ENCODE measurements around the gene ITGA7. TPM values are rescaled to one million over a fixed set of nuclear protein-coding genes. Genes with fewer than 3 reads are reported as not detected.

ITGA7 gene
- total and polyA plus RNA-seq, 2 of the 8 experiments (the other 6 are each of a cell fraction or from before 2014, with no cell fraction given), result 57.6 to 86.1 TPM

GRCh38 chr12:55742719-55743405, 35.2 kb upstream of the ITGA7 start, which contains the start of gene GDF11:
TSS of gene GDF11 (plus strand) at chr12:55743122. CDS start at chr12:55743317, 195 bp downstream.
- peak within 1 kb of the TSS; percentile 92 for H4K91ac ChIP-seq (replicated peaks; ENCODE audit: insufficient read length, low read length)
- H3K4me3 ChIP-seq (ENCODE audit: extremely low read depth in 1 of 4, insufficient read depth in 2 of 4, low read depth in 3 of 4, low read length in 4 of 4), result peak within 1 kb of the TSS; percentile 80 to 99 (median 92)
- 0 out of 2 replicates have a peak within 1 kb of the TSS, but pooled peaks have one; percentile 46 for H2BK15ac ChIP-seq (ENCODE audit: low read length)
- H3K27ac ChIP-seq (ENCODE audit: low read depth, low read length), result peak within 1 kb of the TSS; percentile 74; the same call in 1 of the 2 replicates
- 4% methylated on average over 3 of the region's 53 CpGs; no CpG with 5 or more reads in 1 of the 2 experiments for WGBS, 2 experiments (ENCODE audit: extremely low coverage in 1 of 2, insufficient coverage in 1 of 2, insufficient read length in 1 of 2, insufficient replicate concordance in 2 of 2, low coverage in 1 of 2, low lambda C conversion rate in 2 of 2, missing lambda C conversion rate in 1 of 2)
- ChIA-PET CTCF (ENCODE audit: partially characterized antibody) (interaction anchor here (0.6 to 11.1 kb wide), 15 partner anchors 8 to 1939 kb away, joined by 3 to 224 read pairs (median 4); partner anchors contain the start of genes ORMDL2 and SARNP), POLR2A (ENCODE audit: partially characterized antibody) (interaction anchor here (0.6 to 46.5 kb wide), 18 partner anchors 1 to 361 kb away, joined by 3 to 809 read pairs (median 6); partner anchors contain the start of genes CD63, DNAJC14, GDF11 and ITGA7)
- H2AFZ ChIP-seq (ENCODE audit: low read length), result no peak within 1 kb of the TSS
- no peak for FAIRE-seq
- H4K5ac ChIP-seq (ENCODE audit: insufficient read length, low read depth, low read length), result peak within 1 kb of the TSS; percentile 98
- H3K79me1 ChIP-seq (ENCODE audit: low read depth, low read length), result peaks cover 8% of the 10 kb centered on the region
- DNase-seq (ENCODE audit: low read depth in 1 of 2, low spot score in 2 of 2), result peak in 1 of 2 experiments; percentile 82
- H3K9ac ChIP-seq (replicated peaks in 1 of 4; ENCODE audit: extremely low read depth in 1 of 4, low read depth in 3 of 4, low read length in 3 of 4), result peak within 1 kb of the TSS; percentile 57 to 90 (median 72); a peak in 6 of 7 replicates
- H2BK12ac ChIP-seq (ENCODE audit: low read depth, low read length), result peak within 1 kb of the TSS; percentile 91; the same call in 1 of the 2 replicates
- H2BK120ac ChIP-seq (replicated peaks; ENCODE audit: low read depth, low read length), result no peak within 1 kb of the TSS
- no peak within 1 kb of the TSS; the same call in 1 of the 2 replicates for H4K8ac ChIP-seq (ENCODE audit: extremely low read depth, insufficient read depth, low read length)
- peaks cover 1 to 4% of the 10 kb centered on the region in 2 experiments for H4K20me1 ChIP-seq (replicated peaks in 1 of 2; ENCODE audit: control insufficient read depth in 1 of 2, insufficient read depth in 2 of 2, low read length in 2 of 2)
- 0 out of 2 replicates have a peak within 1 kb of the TSS, but pooled peaks have one; percentile 47 for H2AK5ac ChIP-seq (ENCODE audit: low read depth, low read length)
- H3K4me1 ChIP-seq (replicated peaks in 1 of 4; ENCODE audit: control insufficient read depth in 3 of 4, insufficient read depth in 4 of 4, low read length in 3 of 4), result peaks cover 5 to 35% (median 14%) of the 10 kb centered on the region in 4 experiments
- peak within 1 kb of the TSS; percentile 86; the same call in 1 of the 2 replicates for H2BK20ac ChIP-seq (ENCODE audit: low read length)
- no peak within 1 kb of the TSS for H3K23ac ChIP-seq (ENCODE audit: insufficient read length)
- peak within 1 kb of the TSS; percentile 99 for H3K18ac ChIP-seq (ENCODE audit: extremely low read depth, low read length)
- peak within 1 kb of the TSS; percentile 91 for H3K56ac ChIP-seq (replicated peaks; ENCODE audit: insufficient read length, low read depth, low read length)
- H2BK5ac ChIP-seq (ENCODE audit: low read depth, low read length), result peak within 1 kb of the TSS; percentile 89
- H3K4ac ChIP-seq (replicated peaks; ENCODE audit: insufficient read length, low read depth, low read length), result peak within 1 kb of the TSS; percentile 72
- no peaks in the 10 kb centered on the region for H3K9me3 ChIP-seq (ENCODE audit: insufficient read depth in 2 of 2, low read depth in 1 of 2, low read length in 1 of 2)
- H3K36me3 ChIP-seq (ENCODE audit: control insufficient read depth in 2 of 4, insufficient read depth in 4 of 4, low read length in 3 of 4), result no peaks in the 10 kb centered on the region; a peak in 1 of 8 replicates
- H3K23me2 ChIP-seq (ENCODE audit: low read depth, low read length), result peaks cover 32% of the 10 kb centered on the region
- no peak within 1 kb of the TSS for H3K14ac ChIP-seq (ENCODE audit: insufficient read length)
- H3K79me2 ChIP-seq (ENCODE audit: control insufficient read depth in 1 of 2, insufficient read depth in 2 of 2, low read length in 2 of 2), result peaks cover 7 to 38% of the 10 kb centered on the region in 2 experiments
- H3K4me2 ChIP-seq (ENCODE audit: insufficient read depth in 1 of 2, low read depth in 2 of 2, low read length in 2 of 2), result peak within 1 kb of the TSS; percentile 85 to 93
- H3K27me3 ChIP-seq (replicated peaks in 1 of 4; ENCODE audit: control insufficient read depth in 3 of 4, extremely low read depth in 1 of 4, insufficient read depth in 3 of 4, low read length in 3 of 4), result no peaks in the 10 kb centered on the region
- no peak for TF ChIP-seq RFX5 (IDR thresholded peaks at IDR 0.05; ENCODE audit: borderline replicate concordance, low read depth, low read length)
- TF ChIP-seq SP2 (IDR thresholded peaks at IDR 0.05; ENCODE audit: low read length), result no peak
- TF ChIP-seq RXRA (IDR thresholded peaks at IDR 0.05; ENCODE audit: insufficient read depth, low read depth, low read length), result no peak
- TF ChIP-seq EP300 (IDR thresholded peaks at IDR 0.05; ENCODE audit: borderline replicate concordance in 1 of 2, low read depth in 2 of 2, low read length in 2 of 2), result no peak
- TF ChIP-seq TBP (IDR thresholded peaks at IDR 0.05; ENCODE audit: low read depth, low read length), result peak; percentile 77
- no peak for TF ChIP-seq MAFK (IDR thresholded peaks at IDR 0.05; ENCODE audit: low read depth, low read length)
- no peak for TF ChIP-seq HDAC2 (IDR thresholded peaks at IDR 0.05; ENCODE audit: borderline replicate concordance in 1 of 2, low read depth in 2 of 2, low read length in 2 of 2)
- TF ChIP-seq SP4 (IDR thresholded peaks at IDR 0.05; ENCODE audit: low read length), result no peak
- TF ChIP-seq CBX8 (IDR thresholded peaks at IDR 0.05; ENCODE audit: borderline replicate concordance, low read depth, low read length), result no peak
- TF ChIP-seq SAP30 (IDR thresholded peaks at IDR 0.05; ENCODE audit: insufficient read depth, insufficient replicate concordance, low read length), result no peak
- no peak for TF ChIP-seq JUND (IDR thresholded peaks at IDR 0.05; ENCODE audit: low read length)
